Endothelial cell of umbilical vein (primary cell): ENCODE data around the gene AMDHD2.

Experiments
- CTCF ChIP-seq, 2 donors: IDR thresholded peaks; 1 replicate in 1 of 2; 2 replicates in 1 of 2; pipeline ENCODE4 v1.5.1; 2011; ENCODE audit warnings: low read length in 2 of 2, mild to moderate bottlenecking in 2 of 2, moderate library complexity in 2 of 2, control low read depth in 1 of 2, inconsistent platforms in 1 of 2, low read depth in 1 of 2; ENCODE audit not compliant: insufficient read depth in 1 of 2; ENCODE audit errors: extremely low read depth in 1 of 2
- EZH2 ChIP-seq: IDR thresholded peaks from 2 replicates; pipeline ENCODE4 v1.6.1; 2012; ENCODE audit warnings: borderline replicate concordance, low read depth, mild to moderate bottlenecking, moderate library complexity, low read length, inconsistent platforms; ENCODE audit not compliant: severe bottlenecking
- MYC ChIP-seq: IDR thresholded peaks from one replicate; pipeline ENCODE4 v1.6.1; 2011; ENCODE audit warnings: mild to moderate bottlenecking, low read depth, low read length
- POLR2A ChIP-seq: IDR thresholded peaks from 2 replicates; pipeline ENCODE4 v1.6.1; 2012; ENCODE audit warnings: low read depth, mild to moderate bottlenecking, control low read depth, low read length
- POLR2AphosphoS5 ChIP-seq: IDR thresholded peaks from 2 replicates; pipeline ENCODE4 v1.6.1; 2012; ENCODE audit warnings: low read depth, mild to moderate bottlenecking, control low read depth, low read length, moderate library complexity; ENCODE audit not compliant: insufficient read depth

- TF ChIP-seq CTCF (IDR thresholded peaks at IDR 0.05; ENCODE audit: extremely low read depth in 1 of 2, insufficient read depth in 1 of 2, low read depth in 1 of 2, low read length in 2 of 2) = no peak
- peak; percentile 98 for TF ChIP-seq POLR2AphosphoS5
- TF ChIP-seq POLR2A = peak; percentile 84
- no peak for TF ChIP-seq EZH2
- TF ChIP-seq MYC = no peak
Measured at GRCh38 chr16:2520097-2520783, at the start of gene AMDHD2.
